ENCODE data around the gene NTSR1.
A peak's percentile ranks its signal among the peaks of the same experiment; 100 is the strongest.

GRCh38 chr20:62768551-62769287, 60.1 kb downstream of the NTSR1 start:
- TF ChIP-seq CTCF (IDR thresholded peaks at IDR 0.05) (no peak), POLR2A (IDR thresholded peaks at IDR 0.05) (no peak), POLR2AphosphoS5 (IDR thresholded peaks at IDR 0.05) (peak in 2 of 3 donors; percentile 24 to 46)
